ENCODE data around the gene SLAMF7. TPM values are rescaled to one million over a fixed set of nuclear protein-coding genes. Genes with fewer than 3 reads are reported as not detected.

SLAMF7 gene
- total and polyA plus RNA-seq, 2 of the 8 experiments (the other 6 are each of a cell fraction or from before 2014, with no cell fraction given): not detected

GRCh38 chr1:160778976-160779375, 39.9 kb downstream of the SLAMF7 start (continued):
- TF ChIP-seq PHF8 (conservative IDR thresholded peaks at IDR 0.05; ENCODE audit: low read depth, low read length): no peak
- TF ChIP-seq SRF (IDR thresholded peaks at IDR 0.05; ENCODE audit: low read depth, low read length): no peak
- TF ChIP-seq CREB1 (IDR thresholded peaks at IDR 0.05): no peak
- no peak for TF ChIP-seq RBBP5 (IDR thresholded peaks at IDR 0.05; ENCODE audit: borderline replicate concordance, low read depth, low read length)
- TF ChIP-seq TBP (IDR thresholded peaks at IDR 0.05; ENCODE audit: low read depth, low read length): no peak

Measured in H1 (cell line).